Endothelial cell of umbilical vein (primary cell): ENCODE data around the gene SEMA3G. TPM values are rescaled to one million over a fixed set of nuclear protein-coding genes. Genes with fewer than 3 reads are reported as not detected.

Source experiments
- BruUV-seq: library from RNA; stranded (reverse); fragments of 400-500 nt; replicated peaks from 2 replicates; lab custom pipeline; 2021; lab: Mats Ljungman, UMichigan
- CTCF ChIA-PET: fragments of 300-600, 350-600 bp; sonication (Branson Sonifier 250); formaldehyde crosslinking; loops from one replicate; lab custom pipeline; 2021; ENCODE audit warnings: antibody characterized with exemption, inconsistent platforms; lab: Charles Lee
- POLR2A ChIA-PET: fragments of 300-600, 350-600 bp; sonication (Branson Sonifier 250); formaldehyde crosslinking; loops from one replicate; lab custom pipeline; 2021; ENCODE audit warnings: antibody characterized with exemption, inconsistent platforms; lab: Charles Lee
- DNase-seq: peaks from one replicate; pipeline ENCODE4 v3.0.0-alpha.2; 2011; ENCODE audit warnings: low read depth, low spot score
- FAIRE-seq: peaks from 2 replicates; lab custom pipeline; 2011; peaks lifted over from hg19 to GRCh38; lab: Jason Lieb, UNC
- H2AFZ ChIP-seq: 2 replicates; pipeline ENCODE4 v1.6.0; 2012; ENCODE audit warnings: low read depth, low read length, control low read depth, inconsistent platforms
- H3K27ac ChIP-seq: 2 replicates; pipeline ENCODE4 v1.5.1; 2011; ENCODE audit warnings: low read depth, mild to moderate bottlenecking, control low read depth, low read length, moderate library complexity; ENCODE audit not compliant: insufficient read depth
- H3K27me3 ChIP-seq, 2 experiments: 2 replicates each; pipeline versions ENCODE4 v1.6.0 to v1.6.1; 2011; ENCODE audit warnings: low read length in 2 of 2, mixed read lengths in 1 of 2; ENCODE audit not compliant: control insufficient read depth in 2 of 2, insufficient read depth in 2 of 2
- H3K36me3 ChIP-seq, 2 experiments: 2 replicates in 1 of 2; 3 replicates in 1 of 2; pipeline ENCODE4 v1.5.1; 2011; ENCODE audit warnings: low read length in 2 of 2, mild to moderate bottlenecking in 1 of 2, moderate library complexity in 1 of 2; ENCODE audit not compliant: control insufficient read depth in 2 of 2, insufficient read depth in 2 of 2; ENCODE audit errors: extremely low read depth in 1 of 2
- H3K4me1 ChIP-seq: 3 replicates; pipeline ENCODE4 v1.5.1; 2011; ENCODE audit warnings: mild to moderate bottlenecking, low read length; ENCODE audit not compliant: control insufficient read depth, insufficient read depth; ENCODE audit errors: extremely low read depth
- H3K4me2 ChIP-seq: 2 replicates; pipeline ENCODE4 v1.6.1; 2011; ENCODE audit warnings: low read length, control low read depth, mixed read lengths; ENCODE audit not compliant: insufficient read depth
- H3K4me3 ChIP-seq, 3 experiments: fragments of 200-600 bp in 1 of 3; sonication (generic), shearing (Covaris generic) in 1 of 3; replicated peaks in 1 of 3; 2 replicates each; pipeline ENCODE4 v1.5.1; 2011 to 2016; ENCODE audit warnings: control low read depth in 3 of 3, low read length in 3 of 3, mild to moderate bottlenecking in 2 of 3, inconsistent platforms in 1 of 3, low read depth in 1 of 3, moderate library complexity in 1 of 3; ENCODE audit not compliant: insufficient read depth in 1 of 3
- H3K79me2 ChIP-seq: 2 replicates; pipeline ENCODE4 v1.6.0; 2012; ENCODE audit warnings: low read length, inconsistent platforms; ENCODE audit not compliant: control insufficient read depth, insufficient read depth
- H3K9ac ChIP-seq: replicated peaks from 2 replicates; pipeline ENCODE3; 2011; ENCODE audit warnings: low read length, control low read depth; ENCODE audit not compliant: insufficient read depth; ENCODE audit errors: extremely low read depth
- H3K9me1 ChIP-seq: replicated peaks from 3 replicates; pipeline ENCODE4 v1.6.0; 2011; ENCODE audit warnings: mild to moderate bottlenecking, low read length; ENCODE audit not compliant: control insufficient read depth, insufficient read depth; ENCODE audit errors: extremely low read depth
- H3K9me3 ChIP-seq: replicated peaks from 2 replicates; pipeline ENCODE4 v1.5.1; 2012; ENCODE audit warnings: low read length, inconsistent platforms; ENCODE audit not compliant: control insufficient read depth, insufficient read depth
- H4K20me1 ChIP-seq: replicated peaks from 2 replicates; pipeline ENCODE3; 2011; ENCODE audit warnings: mild to moderate bottlenecking, low read length; ENCODE audit not compliant: control insufficient read depth, insufficient read depth; ENCODE audit errors: extremely low read depth
- GATA2 ChIP-seq: IDR thresholded peaks from 2 replicates; pipeline ENCODE4 v1.7.0; 2011; ENCODE audit warnings: low read depth, mild to moderate bottlenecking, moderate library complexity, mixed read lengths, low read length; ENCODE audit not compliant: insufficient read length, insufficient read depth
- dilution Hi-C: fragments of 300-500 bp; cut with MboI; formaldehyde crosslinking; loops from one replicate; pipeline ENCODE4 v1.15.0; 2019; ENCODE audit warnings: low sequenced_read_pairs; ENCODE audit not compliant: extremely low pct_ligation_motif_present
- intact Hi-C: fragments of 100-400 bp; cut with micrococcal nuclease; formaldehyde crosslinking; loops from one replicate; pipeline ENCODE4 v1.10.0; 2022
- polyA plus RNA-seq, 4 experiments: library from polyadenylated mRNA; depleted of rRNA in 3 of 4; stranded (reverse) in 3 of 4; unstranded in 1 of 4; fragments of >200 nt; gene quantifications; 2 replicates each; pipeline versions ENCODE4 v1.2.1 to v1.2.3, GENCODE V29; 2011 to 2012; ENCODE audit warnings: missing spikeins in 1 of 4
- total RNA-seq: library from RNA; stranded (reverse); gene quantifications from 2 replicates; pipeline ENCODE4 v1.2.3, GENCODE V29; 2021
- TF ChIP-seq, protein P1 (sequence below), 2 donors: IDR thresholded peaks; 1 replicate in 1 of 2; 2 replicates in 1 of 2; pipeline ENCODE4 v1.5.1; 2011; ENCODE audit warnings: low read length in 2 of 2, mild to moderate bottlenecking in 2 of 2, moderate library complexity in 2 of 2, control low read depth in 1 of 2, inconsistent platforms in 1 of 2, low read depth in 1 of 2; ENCODE audit not compliant: insufficient read depth in 1 of 2; ENCODE audit errors: extremely low read depth in 1 of 2

The SEMA3G gene
- total and polyA plus RNA-seq, 2 donors (not counting 3 experiments of a cell fraction or from before 2014, with no cell fraction given), result 22.6 to 27.9 TPM

DNA sequence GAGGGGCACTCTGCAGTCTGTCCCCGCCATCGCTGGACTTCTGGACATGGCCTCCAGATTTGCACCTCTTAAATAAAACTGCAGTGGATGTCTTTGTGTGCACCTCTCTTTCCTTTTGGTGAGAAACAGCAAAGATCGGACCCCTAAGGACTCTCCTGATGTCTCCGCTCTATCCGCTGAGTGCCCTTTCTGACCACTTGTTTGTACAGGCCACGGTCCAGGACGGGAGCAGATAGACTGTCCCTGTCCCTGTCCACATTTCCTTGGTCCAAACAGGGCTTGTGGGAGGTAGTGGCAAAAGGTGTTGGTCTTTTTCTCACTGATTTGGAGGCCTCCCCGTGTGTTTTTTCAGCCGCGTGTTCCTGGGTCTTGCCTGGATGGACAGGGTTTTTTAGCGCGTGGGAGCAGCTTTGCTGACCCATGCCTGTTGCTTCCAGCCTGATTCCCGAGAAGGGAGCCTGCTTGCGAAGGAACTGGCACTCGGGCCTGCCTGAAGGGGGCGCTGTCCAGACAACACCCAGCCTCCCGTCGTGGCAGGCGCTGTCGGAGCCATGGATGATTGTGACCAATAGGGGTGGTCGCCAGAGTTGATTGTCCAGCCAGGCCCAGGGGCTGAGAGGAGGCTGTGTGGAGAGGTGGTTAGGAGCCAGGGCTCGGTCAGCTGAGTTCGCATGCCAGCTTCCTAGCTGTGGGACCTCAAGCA lies 37.1 kb upstream of the SEMA3G start:
- FAIRE-seq, result peak; percentile 18

More for the DNA sequence above, 37.1 kb upstream of the SEMA3G start:
- Histone ChIP-seq H3K79me2 (no peaks in the 10 kb centered on the region), H3K9me1 (no peaks in the 10 kb centered on the region), H3K27ac (no peak overlapping the region), H4K20me1 (no peaks in the 10 kb centered on the region), H3K4me3 (no peak overlapping the region), H3K9me3 (no peaks in the 10 kb centered on the region), H3K27me3 (no peaks in the 10 kb centered on the region), H2AFZ (no peak overlapping the region), H3K9ac (no peak overlapping the region), H3K36me3 (peaks cover 14 to 81% of the 10 kb centered on the region in 2 experiments), H3K4me1 (no peaks in the 10 kb centered on the region), H3K4me2 (no peak overlapping the region)
- TF ChIP-seq GATA2, result no peak
- TF ChIP-seq, protein P1, sequence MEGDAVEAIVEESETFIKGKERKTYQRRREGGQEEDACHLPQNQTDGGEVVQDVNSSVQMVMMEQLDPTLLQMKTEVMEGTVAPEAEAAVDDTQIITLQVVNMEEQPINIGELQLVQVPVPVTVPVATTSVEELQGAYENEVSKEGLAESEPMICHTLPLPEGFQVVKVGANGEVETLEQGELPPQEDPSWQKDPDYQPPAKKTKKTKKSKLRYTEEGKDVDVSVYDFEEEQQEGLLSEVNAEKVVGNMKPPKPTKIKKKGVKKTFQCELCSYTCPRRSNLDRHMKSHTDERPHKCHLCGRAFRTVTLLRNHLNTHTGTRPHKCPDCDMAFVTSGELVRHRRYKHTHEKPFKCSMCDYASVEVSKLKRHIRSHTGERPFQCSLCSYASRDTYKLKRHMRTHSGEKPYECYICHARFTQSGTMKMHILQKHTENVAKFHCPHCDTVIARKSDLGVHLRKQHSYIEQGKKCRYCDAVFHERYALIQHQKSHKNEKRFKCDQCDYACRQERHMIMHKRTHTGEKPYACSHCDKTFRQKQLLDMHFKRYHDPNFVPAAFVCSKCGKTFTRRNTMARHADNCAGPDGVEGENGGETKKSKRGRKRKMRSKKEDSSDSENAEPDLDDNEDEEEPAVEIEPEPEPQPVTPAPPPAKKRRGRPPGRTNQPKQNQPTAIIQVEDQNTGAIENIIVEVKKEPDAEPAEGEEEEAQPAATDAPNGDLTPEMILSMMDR (IDR thresholded peaks at IDR 0.05; ENCODE audit: extremely low read depth in 1 of 2, insufficient read depth in 1 of 2, low read depth in 1 of 2, low read length in 2 of 2), result peak; percentile 66 to 71
- POLR2A ChIA-PET, result no interaction called here
- intact Hi-C loops (no loop called here), dilution Hi-C loops (no loop called here)
- DNase-seq, result peak; percentile 29
- no TSS peak for BruUV-seq
- CTCF ChIA-PET, result interaction anchor here (0.5 to 2.0 kb wide), 8 partner anchors 9 to 61 kb away, joined by 3 to 13 read pairs (median 4); partner anchors contain the start of gene STAB1
